Activated naive CD8-positive, alpha-beta T cell treated with anti-CD3 and anti-CD28 coated beads, Interleukin-2, amount 10 ng/mL, durations not matched to agents 7 days and 5 days (primary cell): Measurements from ENCODE around the gene INTS1. TPM values are rescaled to one million over a fixed set of nuclear protein-coding genes. Genes with fewer than 3 reads are reported as not detected.

Source experiments
- ATAC-seq: fragments of 150-1000 bp; cut with Tn5 transposase; one replicate; pipeline ENCODE4 v1.10.0; 2021; ENCODE audit warnings: low read depth, moderate library complexity
- POLR2A ChIA-PET: fragments of 350-600 bp; sonication (Branson Sonifier 250); formaldehyde crosslinking; loops from one replicate; lab custom pipeline; 2021; ENCODE audit warnings: antibody characterized with exemption; lab: Charles Lee
- DNase-seq: peaks from one replicate; pipeline ENCODE4 v3.0.0; 2021
- H3K27ac Mint-ChIP-seq: one replicate; pipeline ENCODE4 v1.8.0; 2022; ENCODE audit warnings: mild to moderate bottlenecking, mixed read lengths
- H3K27me3 Mint-ChIP-seq: one replicate; pipeline ENCODE4 v1.8.0; 2022; ENCODE audit warnings: mild to moderate bottlenecking, moderate library complexity, mixed read lengths
- H3K36me3 Mint-ChIP-seq: one replicate; pipeline ENCODE4 v1.8.0; 2021; ENCODE audit warnings: mild to moderate bottlenecking, mixed read lengths
- H3K4me1 Mint-ChIP-seq: one replicate; pipeline ENCODE4 v1.8.0; 2021; ENCODE audit warnings: mixed read lengths
- H3K4me3 Mint-ChIP-seq: one replicate; pipeline ENCODE4 v1.8.0; 2022; ENCODE audit warnings: mild to moderate bottlenecking, moderate library complexity, mixed read lengths
- H3K9me3 Mint-ChIP-seq: one replicate; pipeline ENCODE4 v1.8.0; 2021; ENCODE audit warnings: mixed read lengths
- total RNA-seq, 2 experiments: library from RNA; stranded (reverse); gene quantifications; one replicate each; pipeline ENCODE4 v1.2.3, GENCODE V29; 2021

INTS1 gene
- total RNA-seq, 2 experiments from 2014 or later: 110 to 115 TPM

- DNase-seq: no peak
- Mint-ChIP-seq H3K4me3 (no peak overlapping the region), H3K9me3 (no peaks in the 10 kb centered on the region), H3K27ac (no peak overlapping the region), H3K27me3 (no peaks in the 10 kb centered on the region), H3K4me1 (peaks cover 2% of the 10 kb centered on the region), H3K36me3 (no peaks in the 10 kb centered on the region)
- no peak for ATAC-seq
- POLR2A ChIA-PET: no interaction called here
These were observed 34.5 kb upstream of the INTS1 start for GRCh38 chr7:1538544-1539180.

GRCh38 chr7:1537535-1538412, 33.6 kb upstream of the INTS1 start:
- peaks cover 10% of the 10 kb centered on the region for H3K4me1 Mint-ChIP-seq
- ATAC-seq (no peak), DNase-seq (no peak)
- H3K27me3 Mint-ChIP-seq: no peaks in the 10 kb centered on the region
- H3K36me3 Mint-ChIP-seq: no peaks in the 10 kb centered on the region
- no peaks in the 10 kb centered on the region for H3K9me3 Mint-ChIP-seq
- H3K27ac Mint-ChIP-seq: no peak overlapping the region
- H3K4me3 Mint-ChIP-seq: no peak overlapping the region
- POLR2A ChIA-PET: no interaction called here

- no peak for DNase-seq
These were observed 32.8 kb upstream of the INTS1 start for GRCh38 chr7:1536743-1537534.

GRCh38 chr7:1536455-1536742, 32.2 kb upstream of the INTS1 start:
- no peak for ATAC-seq
- no peak overlapping the region for H3K27ac Mint-ChIP-seq

More at GRCh38 chr7:1536743-1537534, 32.8 kb upstream of the INTS1 start:
- ATAC-seq: no peak
- Mint-ChIP-seq H3K9me3 (no peaks in the 10 kb centered on the region), H3K4me1 (peaks cover 17% of the 10 kb centered on the region), H3K27ac (no peak overlapping the region), H3K36me3 (no peaks in the 10 kb centered on the region), H3K27me3 (no peaks in the 10 kb centered on the region), H3K4me3 (no peak overlapping the region)
- POLR2A ChIA-PET: no interaction called here

GRCh38 chr7:1535701-1536454, 31.7 kb upstream of the INTS1 start:
- Mint-ChIP-seq H3K4me1 (peaks cover 22% of the 10 kb centered on the region), H3K27ac (no peak overlapping the region), H3K4me3 (no peak overlapping the region), H3K36me3 (no peaks in the 10 kb centered on the region), H3K27me3 (no peaks in the 10 kb centered on the region), H3K9me3 (no peaks in the 10 kb centered on the region)
- POLR2A ChIA-PET: no interaction called here
- ATAC-seq (no peak), DNase-seq (no peak)

More at GRCh38 chr7:1536455-1536742, 32.2 kb upstream of the INTS1 start:
- POLR2A ChIA-PET: no interaction called here
- Mint-ChIP-seq H3K36me3 (no peaks in the 10 kb centered on the region), H3K4me3 (no peak overlapping the region), H3K9me3 (no peaks in the 10 kb centered on the region), H3K27me3 (no peaks in the 10 kb centered on the region), H3K4me1 (peaks cover 22% of the 10 kb centered on the region)
- DNase-seq: no peak

- Mint-ChIP-seq H3K4me3 (no peak overlapping the region), H3K9me3 (no peaks in the 10 kb centered on the region), H3K4me1 (peaks cover 24% of the 10 kb centered on the region), H3K36me3 (no peaks in the 10 kb centered on the region), H3K27ac (no peak overlapping the region), H3K27me3 (no peaks in the 10 kb centered on the region)
- DNase-seq (no peak), ATAC-seq (no peak)
- POLR2A ChIA-PET: interaction anchor here (0.6 to 1.1 kb wide), 2 partner anchors 8 to 607 kb away, joined by 3 read pairs; no protein-coding TSS in a partner anchor
These were observed 30.9 kb upstream of the INTS1 start for GRCh38 chr7:1535100-1535458.

GRCh38 chr7:1534330-1535099, 30.3 kb upstream of the INTS1 start:
- DNase-seq (no peak), ATAC-seq (no peak)
- no peaks in the 10 kb centered on the region for H3K9me3 Mint-ChIP-seq
- no peaks in the 10 kb centered on the region for H3K27me3 Mint-ChIP-seq
- POLR2A ChIA-PET: interaction anchor here (0.6 to 1.1 kb wide), 2 partner anchors 9 to 606 kb away, joined by 3 read pairs; no protein-coding TSS in a partner anchor
- H3K4me3 Mint-ChIP-seq: no peak overlapping the region
- peaks cover 26% of the 10 kb centered on the region for H3K4me1 Mint-ChIP-seq
- H3K36me3 Mint-ChIP-seq: no peaks in the 10 kb centered on the region
- H3K27ac Mint-ChIP-seq: peak overlapping the region; percentile 21

- DNase-seq: no peak
- Mint-ChIP-seq H3K4me1 (peaks cover 26% of the 10 kb centered on the region), H3K9me3 (no peaks in the 10 kb centered on the region), H3K36me3 (no peaks in the 10 kb centered on the region), H3K27ac (peak overlapping the region; percentile 91), H3K27me3 (peaks cover 2% of the 10 kb centered on the region), H3K4me3 (peak overlapping the region; percentile 83)
- no peak for ATAC-seq
- POLR2A ChIA-PET: interaction anchor here (1.0 to 2.3 kb wide), 3 partner anchors 9 to 27 kb away, joined by 3 to 8 read pairs (median 3); no protein-coding TSS in a partner anchor
These were observed 29.5 kb upstream of the INTS1 start for GRCh38 chr7:1533547-1534329.

GRCh38 chr7:1533255-1533546, 29.0 kb upstream of the INTS1 start:
- H3K36me3 Mint-ChIP-seq: no peaks in the 10 kb centered on the region
- POLR2A ChIA-PET: interaction anchor here (1.0 to 2.3 kb wide), 3 partner anchors 22 to 30 kb away, joined by 3 to 8 read pairs (median 6); partner anchors contain the start of gene INTS1
- peak overlapping the region; percentile 83 for H3K4me3 Mint-ChIP-seq

GRCh38 chr7:1532456-1533254, 28.5 kb upstream of the INTS1 start:
- no peaks in the 10 kb centered on the region for H3K36me3 Mint-ChIP-seq
- peak; percentile 58 for DNase-seq
- H3K4me3 Mint-ChIP-seq: peak overlapping the region; percentile 83
- peak overlapping the region; percentile 91 for H3K27ac Mint-ChIP-seq
- no peaks in the 10 kb centered on the region for H3K9me3 Mint-ChIP-seq
- POLR2A ChIA-PET: interaction anchor here (1.0 to 2.3 kb wide), 3 partner anchors 21 to 29 kb away, joined by 3 to 8 read pairs (median 6); partner anchors contain the start of gene INTS1
- ATAC-seq: peak; percentile 62
- peaks cover 26% of the 10 kb centered on the region for H3K4me1 Mint-ChIP-seq
- peaks cover 2% of the 10 kb centered on the region for H3K27me3 Mint-ChIP-seq

More at GRCh38 chr7:1533255-1533546, 29.0 kb upstream of the INTS1 start:
- DNase-seq (no peak), ATAC-seq (no peak)
- H3K27me3 Mint-ChIP-seq: peaks cover 2% of the 10 kb centered on the region
- no peaks in the 10 kb centered on the region for H3K9me3 Mint-ChIP-seq
- peaks cover 26% of the 10 kb centered on the region for H3K4me1 Mint-ChIP-seq
- peak overlapping the region; percentile 91 for H3K27ac Mint-ChIP-seq

GRCh38 chr7:1531979-1532455, 27.8 kb upstream of the INTS1 start:
- no peak for DNase-seq
- Mint-ChIP-seq H3K27ac (peak overlapping the region; percentile 91), H3K27me3 (peaks cover 2% of the 10 kb centered on the region), H3K36me3 (no peaks in the 10 kb centered on the region), H3K9me3 (no peaks in the 10 kb centered on the region), H3K4me3 (peak overlapping the region; percentile 83), H3K4me1 (peaks cover 26% of the 10 kb centered on the region)
- peak; percentile 10 for ATAC-seq
- POLR2A ChIA-PET: interaction anchor here (0.9 to 2.3 kb wide), 3 partner anchors 19 to 29 kb away, joined by 4 to 8 read pairs (median 6); partner anchors contain the start of gene INTS1
